Heart right ventricle (tissue), 16 donors: ENCODE data around the gene CACNB2. TPM values are rescaled to one million over a fixed set of nuclear protein-coding genes. Genes with fewer than 3 reads are reported as not detected.

Experiments used
- ATAC-seq, 8 donors: fragments of 200-7000 bp; cut with Tn5 transposase; one replicate each; pipeline ENCODE4 v1.9.1; 2020; ENCODE audit warnings: mild to moderate bottlenecking in 8 of 8, moderate library complexity in 8 of 8, moderate number of reproducible peaks in 1 of 8
- DNase-seq, 2 donors: peaks; one replicate each; pipeline ENCODE4 v3.0.0-alpha.2; 2020
- H3K27ac ChIP-seq, 10 donors: fragments of 200-600 bp; sonication (generic) in 2 of 10; one replicate each; pipeline versions ENCODE4 v1.5.0 to v1.8.0; 2020 to 2022; ENCODE audit warnings: mild to moderate bottlenecking in 3 of 10
- H3K27me3 ChIP-seq, 7 donors: fragments of 200-600 bp; one replicate each; pipeline ENCODE4 v1.8.0; 2021 to 2022; ENCODE audit warnings: mild to moderate bottlenecking in 2 of 7
- H3K36me3 ChIP-seq, 9 donors: fragments of 200-600 bp; sonication (generic) in 1 of 9; one replicate each; pipeline versions ENCODE4 v1.5.0 to v1.8.0; 2020 to 2022; ENCODE audit warnings: mild to moderate bottlenecking in 2 of 9
- H3K4me1 ChIP-seq, 9 donors: fragments of 200-600 bp; sonication (generic) in 1 of 9; one replicate each; pipeline versions ENCODE4 v1.5.0 to v1.8.0; 2020 to 2022; ENCODE audit warnings: mild to moderate bottlenecking in 4 of 9
- H3K4me3 ChIP-seq, 10 donors: fragments of 200-600 bp; sonication (generic) in 2 of 10; one replicate each; pipeline versions ENCODE4 v1.5.0 to v1.8.0; 2020 to 2022; ENCODE audit warnings: mild to moderate bottlenecking in 7 of 10, moderate library complexity in 2 of 10
- H3K9me3 ChIP-seq, 11 donors: fragments of 200-600 bp in 10 of 11; sonication (generic) in 2 of 11; one replicate each; pipeline versions ENCODE4 v1.5.0 to v1.8.0; 2013 to 2022; ENCODE audit warnings: mild to moderate bottlenecking in 2 of 11, control low read depth in 1 of 11, moderate library complexity in 1 of 11
- CTCF ChIP-seq, 9 donors: fragments of 200-600 bp; sonication (generic) in 2 of 9; IDR thresholded peaks; one replicate each; pipeline versions ENCODE4 v1.5.0 to v1.8.0; 2021 to 2022; ENCODE audit warnings: antibody characterized with exemption in 9 of 9, mild to moderate bottlenecking in 5 of 9, moderate library complexity in 1 of 9
- WGBS, 2 donors: extraction: QIAGEN DNeasy Blood & Tissue Kit; methylation state at CpG; one replicate each; pipeline ENCODE4 v1.1.7; 2013; ENCODE audit warnings: inconsistent platforms in 1 of 2; 5-methylcytosine and 5-hydroxymethylcytosine counted together
- intact Hi-C, 10 donors: fragments of 100-400 bp; cut with DNase I; formaldehyde crosslinking; loops; one replicate each; pipeline versions ENCODE4 v1.11.1 to v1.14.2; 2022
- polyA plus RNA-seq, 2 donors: library from polyadenylated mRNA; stranded (reverse); fragments of 200-250 nt; gene quantifications; one replicate each; pipeline ENCODE4 v1.2.3, GENCODE V29; 2013
- total RNA-seq, 10 donors: library from RNA; stranded (reverse); fragmentation: NEBNext Ultra II Directional in 3 of 10; extraction: Animal tissue kit (Norgen Biotek cat#: 25700) in 3 of 10; gene quantifications; one replicate each; pipeline versions ENCODE4 v1.2.1 to v1.2.4, GENCODE V29; 2021 to 2023
- donor health status: Arrhythmogenic right ventricular cardiomyopathy.
- donor health status: ischemic (EF 13 %, LVEDD 7.1; RV severe dilation, severe dysfunction).
- donor health status: healthy with polysubstance abuse.
- donor health status: DM: no; HTN: yes; CAD: no.
- donor health status: DM: no; HTN: no; CAD: no.
- donor health status: ischemic (EF 25% LVEDD 6.9; RV normal size, moderate dysfunction).
- donor health status: ischemic (EF 25% LVEDD 5.7; RV mildly dilated, moderate dysfunction).
- donor health status: healthy.
- donor health status: DM: yes; HTN: yes; CAD: no.
- donor health status: Ischemic cardiomyopathy.
- donor health status: ischemic (EF 35%, LVEDD 5.7; RV mildly dilated, moderate dysfunction).
- donor health status: nonischemic (EF 11% LVEDD 7.7; RV severe dilation, severe dysfunction).
- donor health status: DM: yes; HTN: yes; CAD: no.
- donor health status: PGD.
- donor health status: ischemic (EF 29% LVEDD 5.4; RV normal size, mild dysfunction).
- donor health status: nonischemic (EF 23%, LVEDD 6.1; RV moderate dilation, normal function).

The CACNB2 gene
- total and polyA plus RNA-seq, 12 donors = 8.9 to 71.1 (median 36.7) TPM

- no peak overlapping the region for H3K27ac ChIP-seq
- intact Hi-C loops = loop anchor here in 1 of 10 donors (5.0 kb wide), 1 partner anchor 76 kb away; no protein-coding TSS in a partner anchor
- no peak for ATAC-seq
Observed at GRCh38 chr10:18136073-18136791, 4.0 kb upstream of the CACNB2 start.

GRCh38 chr10:18137111-18137510 lies 3.1 kb upstream of the CACNB2 start:
- H3K27me3 ChIP-seq = peaks cover 0 to 40% (median 21%) of the 10 kb centered on the region in 7 donors

More at GRCh38 chr10:18136073-18136791, 4.0 kb upstream of the CACNB2 start:
- Histone ChIP-seq H3K4me1 (peaks cover 0 to 11% (median 4%) of the 10 kb centered on the region in 9 donors), H3K36me3 (no peaks in the 10 kb centered on the region), H3K9me3 (no peaks in the 10 kb centered on the region), H3K4me3 (no peak overlapping the region), H3K27me3 (peaks cover 0 to 32% (median 17%) of the 10 kb centered on the region in 7 donors)
- 66 to 71% methylated on average over 8 of the region's 8 CpGs for WGBS, 2 donors
- no peak for DNase-seq
- no peak for TF ChIP-seq CTCF (IDR thresholded peaks at IDR 0.05)

GRCh38 chr10:18140957-18141845 lies 977 bp downstream of the CACNB2 start:
- H3K4me3 ChIP-seq = peak overlapping the region; percentile 22 to 76 (median 61)
- peaks cover 0 to 44% (median 20%) of the 10 kb centered on the region in 7 donors for H3K27me3 ChIP-seq
- no peaks in the 10 kb centered on the region for H3K36me3 ChIP-seq
- intact Hi-C loops = loop anchor here in 5 of 10 donors (5.0 to 10.0 kb wide), 6 partner anchors 41 to 229 kb away; no protein-coding TSS in a partner anchor
- peak overlapping the region; percentile 51 to 86 (median 82) for H3K27ac ChIP-seq
- TF ChIP-seq CTCF (IDR thresholded peaks at IDR 0.05) = no peak
- peak; percentile 7 to 54 (median 32) for ATAC-seq
- 3% methylated on average over 41 of the region's 41 CpGs for WGBS, 2 donors
- H3K4me1 ChIP-seq = peaks cover 0 to 31% (median 15%) of the 10 kb centered on the region in 9 donors
- H3K9me3 ChIP-seq = no peaks in the 10 kb centered on the region
- DNase-seq = peak in 1 of 2 donors; percentile 14

More at GRCh38 chr10:18137111-18137510, 3.1 kb upstream of the CACNB2 start:
- no peak for DNase-seq
- WGBS, 2 donors = 95 to 98% methylated on average over 1 of the region's 1 CpG
- Histone ChIP-seq H3K9me3 (no peaks in the 10 kb centered on the region), H3K27ac (no peak overlapping the region), H3K4me3 (no peak overlapping the region), H3K4me1 (peaks cover 0 to 12% (median 4%) of the 10 kb centered on the region in 9 donors), H3K36me3 (no peaks in the 10 kb centered on the region)
- no peak for ATAC-seq
- intact Hi-C loops = loop anchor here in 1 of 10 donors (5.0 kb wide), 1 partner anchor 75 kb away; no protein-coding TSS in a partner anchor
- no peak for TF ChIP-seq CTCF (IDR thresholded peaks at IDR 0.05)

GRCh38 chr10:18142151-18142550 lies 1.9 kb downstream of the CACNB2 start:
- Histone ChIP-seq H3K4me1 (peaks cover 0 to 31% (median 15%) of the 10 kb centered on the region in 9 donors), H3K27ac (peak overlapping the region in 4 of 10 donors; percentile 73 to 86 (median 84)), H3K36me3 (no peaks in the 10 kb centered on the region), H3K4me3 (peak overlapping the region in 9 of 10 donors; percentile 57 to 76 (median 62)), H3K9me3 (no peaks in the 10 kb centered on the region), H3K27me3 (peaks cover 0 to 44% (median 20%) of the 10 kb centered on the region in 7 donors)
- WGBS, 2 donors = 47 to 62% methylated on average over 4 of the region's 4 CpGs
- no peak for TF ChIP-seq CTCF (IDR thresholded peaks at IDR 0.05)
- no peak for DNase-seq
- ATAC-seq = no peak
- intact Hi-C loops = loop anchor here in 5 of 10 donors (5.0 to 10.0 kb wide), 6 partner anchors 40 to 230 kb away; no protein-coding TSS in a partner anchor
